Osteocyte (in vitro differentiated cells): Measurements from ENCODE around the gene MRI1. TPM values are rescaled to one million over a fixed set of nuclear protein-coding genes. Genes with fewer than 3 reads are reported as not detected.

Experiments used
- DNase-seq: peaks from one replicate; pipeline ENCODE4 v3.0.0; 2021; ENCODE audit warnings: mixed read lengths; ENCODE audit not compliant: unreplicated experiment; ENCODE audit errors: extremely low spot score
- H3K27ac Mint-ChIP-seq: one replicate; pipeline ENCODE4 v1.8.0; 2021; ENCODE audit warnings: mild to moderate bottlenecking, mixed read lengths; ENCODE audit not compliant: unreplicated experiment
- H3K27me3 Mint-ChIP-seq: one replicate; pipeline ENCODE4 v1.8.0; 2021; ENCODE audit warnings: mixed read lengths; ENCODE audit not compliant: unreplicated experiment
- H3K36me3 Mint-ChIP-seq: one replicate; pipeline ENCODE4 v1.8.0; 2021; ENCODE audit warnings: mixed read lengths; ENCODE audit not compliant: unreplicated experiment
- H3K4me1 Mint-ChIP-seq: one replicate; pipeline ENCODE4 v1.8.0; 2021; ENCODE audit warnings: mixed read lengths; ENCODE audit not compliant: unreplicated experiment
- H3K4me3 Mint-ChIP-seq: one replicate; pipeline ENCODE4 v1.8.0; 2021; ENCODE audit warnings: mild to moderate bottlenecking, moderate library complexity, mixed read lengths; ENCODE audit not compliant: unreplicated experiment
- H3K9me3 Mint-ChIP-seq: one replicate; pipeline ENCODE4 v1.8.0; 2021; ENCODE audit warnings: mixed read lengths; ENCODE audit not compliant: unreplicated experiment
- total RNA-seq: library from RNA; stranded (reverse); gene quantifications from 2 replicates; pipeline ENCODE4 v1.2.1, GENCODE V29; 2021
- TF ChIP-seq, protein P1 (sequence below): fragments of 200-600 bp; sonication (generic); IDR thresholded peaks from 2 replicates; pipeline ENCODE4 v1.5.0; 2021; ENCODE audit warnings: antibody characterized with exemption, mild to moderate bottlenecking, moderate library complexity

MRI1 gene
- total RNA-seq, 1 donor from 2014 or later = 22.5 TPM

DNA sequence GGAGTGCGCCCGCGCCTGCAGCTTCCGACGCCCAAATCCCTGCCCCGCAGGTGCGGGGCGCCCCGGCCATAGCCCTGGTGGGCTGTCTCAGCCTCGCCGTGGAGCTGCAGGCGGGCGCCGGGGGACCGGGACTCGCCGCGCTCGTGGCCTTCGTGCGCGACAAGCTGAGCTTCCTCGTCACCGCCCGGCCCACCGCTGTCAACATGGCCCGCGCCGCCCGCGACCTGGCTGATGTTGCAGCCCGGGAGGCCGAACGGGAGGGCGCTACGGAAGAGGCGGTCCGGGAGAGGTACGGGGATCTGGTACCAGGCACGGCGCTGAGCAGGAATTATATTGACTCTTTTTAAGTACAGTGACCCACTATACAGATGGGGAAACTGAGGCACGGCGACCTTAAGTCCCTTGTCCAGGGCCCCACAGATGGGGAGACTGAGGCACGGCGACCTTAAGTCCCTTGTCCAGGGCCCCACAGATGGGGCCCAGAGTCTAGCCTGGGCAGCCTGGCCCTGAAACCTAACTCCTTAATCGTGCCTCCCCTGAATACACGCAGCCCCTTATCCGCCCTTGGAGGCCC lies 586 bp downstream of the MRI1 start:
- no peak for DNase-seq
- no peaks in the 10 kb centered on the region for H3K9me3 Mint-ChIP-seq
- peak overlapping the region; percentile 62 for H3K27ac Mint-ChIP-seq
- H3K4me1 Mint-ChIP-seq = peaks cover 13% of the 10 kb centered on the region
- H3K27me3 Mint-ChIP-seq = no peaks in the 10 kb centered on the region
- peaks cover 10% of the 10 kb centered on the region for H3K36me3 Mint-ChIP-seq
- peak overlapping the region; percentile 76 for H3K4me3 Mint-ChIP-seq
- TF ChIP-seq, protein P1, sequence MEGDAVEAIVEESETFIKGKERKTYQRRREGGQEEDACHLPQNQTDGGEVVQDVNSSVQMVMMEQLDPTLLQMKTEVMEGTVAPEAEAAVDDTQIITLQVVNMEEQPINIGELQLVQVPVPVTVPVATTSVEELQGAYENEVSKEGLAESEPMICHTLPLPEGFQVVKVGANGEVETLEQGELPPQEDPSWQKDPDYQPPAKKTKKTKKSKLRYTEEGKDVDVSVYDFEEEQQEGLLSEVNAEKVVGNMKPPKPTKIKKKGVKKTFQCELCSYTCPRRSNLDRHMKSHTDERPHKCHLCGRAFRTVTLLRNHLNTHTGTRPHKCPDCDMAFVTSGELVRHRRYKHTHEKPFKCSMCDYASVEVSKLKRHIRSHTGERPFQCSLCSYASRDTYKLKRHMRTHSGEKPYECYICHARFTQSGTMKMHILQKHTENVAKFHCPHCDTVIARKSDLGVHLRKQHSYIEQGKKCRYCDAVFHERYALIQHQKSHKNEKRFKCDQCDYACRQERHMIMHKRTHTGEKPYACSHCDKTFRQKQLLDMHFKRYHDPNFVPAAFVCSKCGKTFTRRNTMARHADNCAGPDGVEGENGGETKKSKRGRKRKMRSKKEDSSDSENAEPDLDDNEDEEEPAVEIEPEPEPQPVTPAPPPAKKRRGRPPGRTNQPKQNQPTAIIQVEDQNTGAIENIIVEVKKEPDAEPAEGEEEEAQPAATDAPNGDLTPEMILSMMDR = no peak

GRCh38 chr19:13765395-13766094 lies 1.2 kb downstream of the MRI1 start:
- TF ChIP-seq, protein P1 = no peak
- peak overlapping the region; percentile 76 for H3K4me3 Mint-ChIP-seq
- no peaks in the 10 kb centered on the region for H3K9me3 Mint-ChIP-seq
- H3K27ac Mint-ChIP-seq = peak overlapping the region; percentile 62
- peaks cover 11% of the 10 kb centered on the region for H3K36me3 Mint-ChIP-seq
- H3K4me1 Mint-ChIP-seq = peaks cover 13% of the 10 kb centered on the region
- DNase-seq = no peak
- H3K27me3 Mint-ChIP-seq = no peaks in the 10 kb centered on the region

DNA sequence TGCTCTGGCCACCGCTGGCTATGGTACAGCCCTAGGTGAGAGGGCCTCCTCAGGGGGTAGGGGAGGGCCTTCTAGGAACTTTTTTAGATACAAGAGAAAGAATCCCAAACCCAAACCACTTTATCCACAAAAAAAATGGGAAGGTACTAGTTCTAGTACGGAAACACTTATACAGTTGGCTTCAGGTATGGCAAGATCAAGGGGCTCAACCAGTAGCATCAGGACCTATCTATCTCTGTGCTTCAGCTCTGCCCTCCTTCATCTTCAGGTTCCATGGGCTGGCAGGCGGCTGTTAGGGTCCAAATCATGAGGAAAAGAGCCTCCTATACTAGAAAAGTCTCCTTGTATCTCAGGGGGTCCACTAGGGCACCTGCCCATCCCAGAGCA lies 1.8 kb downstream of the MRI1 start:
- Mint-ChIP-seq H3K4me1 (peaks cover 13% of the 10 kb centered on the region), H3K9me3 (no peaks in the 10 kb centered on the region), H3K27ac (no peak overlapping the region), H3K27me3 (no peaks in the 10 kb centered on the region), H3K4me3 (peak overlapping the region; percentile 76), H3K36me3 (peaks cover 9% of the 10 kb centered on the region)
- no peak for DNase-seq
- TF ChIP-seq, protein P1 = no peak

DNA sequence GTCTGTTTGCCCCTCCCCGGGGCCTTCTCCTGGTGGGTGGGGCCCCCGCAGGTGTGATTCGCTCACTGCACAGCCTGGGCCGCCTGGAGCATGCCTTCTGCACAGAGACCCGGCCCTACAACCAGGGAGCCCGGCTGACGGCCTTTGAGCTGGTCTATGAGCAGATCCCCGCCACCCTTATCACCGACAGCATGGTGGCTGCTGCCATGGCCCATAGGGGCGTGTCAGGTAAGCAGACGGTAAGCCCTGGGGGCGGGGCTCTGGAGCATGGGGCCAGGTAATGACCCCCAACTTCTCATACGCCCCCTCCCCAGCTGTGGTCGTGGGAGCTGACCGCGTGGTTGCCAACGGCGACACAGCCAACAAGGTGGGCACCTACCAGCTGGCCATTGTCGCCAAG lies 4.2 kb downstream of the MRI1 start:
- DNase-seq = no peak

More for the DNA sequence above, 4.2 kb downstream of the MRI1 start:
- H3K36me3 Mint-ChIP-seq = peaks cover 8% of the 10 kb centered on the region
- H3K27me3 Mint-ChIP-seq = no peaks in the 10 kb centered on the region
- peaks cover 13% of the 10 kb centered on the region for H3K4me1 Mint-ChIP-seq
- no peaks in the 10 kb centered on the region for H3K9me3 Mint-ChIP-seq
- no peak overlapping the region for H3K27ac Mint-ChIP-seq
- H3K4me3 Mint-ChIP-seq = no peak overlapping the region
- TF ChIP-seq, protein P1 = no peak
